GM12878 (cell line): ENCODE measurements around the gene PPM1K. TPM values are rescaled to one million over a fixed set of nuclear protein-coding genes. Genes with fewer than 3 reads are reported as not detected.
A peak's percentile ranks its signal among the peaks of the same experiment; 100 is the strongest.

ENCODE experiments used
- ATAC-seq: fragments of 200-7000 bp; cut with Tn5 transposase; 3 replicates; pipeline ENCODE4 v1.9.1; 2020; ENCODE audit warnings: mild to moderate bottlenecking, moderate library complexity
- BruUV-seq: library from RNA; stranded (reverse); fragments of 400-500 nt; replicated peaks from 2 replicates; lab custom pipeline; 2021; lab: Mats Ljungman, UMichigan
- CTCF ChIA-PET: fragments of 300-600 bp; sonication (Branson Sonifier 250); formaldehyde crosslinking; extraction: SDS; loops from one replicate; lab custom pipeline; 2021; ENCODE audit warnings: inconsistent platforms; lab: Yijun Ruan, JAX
- POLR2A ChIA-PET: fragments of 350-600 bp; formaldehyde crosslinking; extraction: SDS; loops from one replicate; lab custom pipeline; 2021; ENCODE audit warnings: inconsistent platforms; lab: Charles Lee
- RAD21 ChIA-PET: fragments of 300-600 bp; sonication (Branson Sonifier 250); formaldehyde crosslinking; loops from one replicate; lab custom pipeline; 2023; ENCODE audit warnings: antibody characterized with exemption; ENCODE audit not compliant: unreplicated experiment; lab: Charles Lee
- SMC1A ChIA-PET: fragments of 300-600 bp; sonication (Branson Sonifier 250); formaldehyde crosslinking; loops from one replicate; lab custom pipeline; 2023; ENCODE audit not compliant: unreplicated experiment, uncharacterized antibody; lab: Charles Lee
- DNase-seq: peaks from one replicate; pipeline ENCODE4 v3.0.0-alpha.2; 2011; ENCODE audit warnings: low read depth, low spot score
- FAIRE-seq: peaks from 3 replicates; lab custom pipeline; 2011; peaks lifted over from hg19 to GRCh38; lab: Jason Lieb, UNC
- H2AFZ ChIP-seq: 2 replicates; pipeline ENCODE4 v1.6.0; 2011; ENCODE audit warnings: low read depth, low read length, control low read depth; ENCODE audit not compliant: control insufficient read depth
- H3K27ac ChIP-seq: 2 replicates; pipeline ENCODE4 v1.5.1; 2011; ENCODE audit warnings: control low read depth; ENCODE audit not compliant: control insufficient read depth, insufficient read depth
- H3K27me3 ChIP-seq, 2 experiments: replicated peaks in 1 of 2; 2 replicates each; pipeline versions ENCODE4 v1.6.0 to v1.6.1; 2011; ENCODE audit warnings: low read length in 1 of 2; ENCODE audit not compliant: control insufficient read depth in 2 of 2, insufficient read depth in 2 of 2
- H3K36me3 ChIP-seq, 2 experiments: 2 replicates each; pipeline ENCODE4 v1.5.1; 2011; ENCODE audit warnings: low read length in 1 of 2; ENCODE audit not compliant: control insufficient read depth in 2 of 2, insufficient read depth in 2 of 2
- H3K4me1 ChIP-seq: 2 replicates; pipeline ENCODE4 v1.6.1; 2011; ENCODE audit warnings: mild to moderate bottlenecking, low read length, moderate library complexity, mixed read lengths; ENCODE audit not compliant: control insufficient read depth, insufficient read depth
- H3K4me2 ChIP-seq: 2 replicates; pipeline ENCODE4 v1.6.0; 2011; ENCODE audit warnings: control low read depth; ENCODE audit not compliant: control insufficient read depth, insufficient read depth
- H3K4me3 ChIP-seq: fragments of 200-600 bp; sonication (generic); 2 replicates; pipeline ENCODE4 v1.5.1; 2016
- H3K79me2 ChIP-seq: 2 replicates; pipeline ENCODE4 v1.6.0; 2011; ENCODE audit warnings: low read length; ENCODE audit not compliant: control insufficient read depth, insufficient read depth
- H3K9ac ChIP-seq: 2 replicates; pipeline ENCODE4 v1.8.0; 2011; ENCODE audit warnings: low read length, control low read depth, mixed read lengths; ENCODE audit not compliant: control insufficient read depth, insufficient read depth
- H3K9me3 ChIP-seq: replicated peaks from 3 replicates; pipeline ENCODE4 v1.5.1; 2011; ENCODE audit warnings: mild to moderate bottlenecking, low read length; ENCODE audit not compliant: control insufficient read depth, insufficient read depth
- H4K20me1 ChIP-seq: 2 replicates; pipeline ENCODE4 v1.6.0; 2011; ENCODE audit not compliant: control insufficient read depth, insufficient read depth
- IKZF2 ChIP-seq, 2 experiments: fragments of 450-650 bp; IDR thresholded peaks; 2 replicates each; pipeline ENCODE4 v1.6.1; 2017; ENCODE audit warnings: mild to moderate bottlenecking in 2 of 2, moderate library complexity in 2 of 2
- MTA2 ChIP-seq: fragments of 450-650 bp; IDR thresholded peaks from 2 replicates; pipeline ENCODE4 v1.6.1; 2016; ENCODE audit warnings: low read depth, mild to moderate bottlenecking, moderate library complexity
- POU2F2 ChIP-seq: IDR thresholded peaks from 3 replicates; pipeline ENCODE4 v1.6.1; 2011; ENCODE audit warnings: low read depth, mild to moderate bottlenecking, low read length, borderline replicate concordance
- WGBS: methylation state at CpG from one replicate; pipeline ENCODE4 v1.1.6; 2016; ENCODE audit warnings: low lambda C conversion rate; ENCODE audit not compliant: insufficient replicate concordance, insufficient coverage; ENCODE audit errors: missing lambda C conversion rate; 5-methylcytosine and 5-hydroxymethylcytosine counted together
- in situ Hi-C: fragments of 300-500 bp; cut with MboI; formaldehyde crosslinking; loops from 9 replicates; pipeline ENCODE4 v1.14.3; 2018; ENCODE audit warnings: mixed read lengths
- intact Hi-C: fragments of 100-400 bp; cut with micrococcal nuclease; formaldehyde crosslinking; loops from one replicate; pipeline ENCODE4 v1.14.2; 2022; ENCODE audit not compliant: unreplicated experiment
- polyA plus RNA-seq, 11 experiments: library from polyadenylated mRNA; depleted of rRNA in 4 of 11; unstranded in 6 of 11; stranded (reverse) in 5 of 11; fragments of >200 nt; fragmentation: Nextera tagmentation in 4 of 11; fragmentation: Illumina TruSeq in 1 of 11; extraction: Ambion mirVana in 4 of 11; extraction: Trizol in 1 of 11; gene quantifications; 1 replicate in 1 of 11; 2 replicates in 10 of 11; pipeline versions ENCODE4 v1.2.1 to v1.2.3, GENCODE V29; 2011 to 2016; ENCODE audit warnings: inconsistent platforms in 2 of 11, missing spikeins in 2 of 11, low read depth in 1 of 11
- total RNA-seq, 4 experiments: library from RNA; depleted of rRNA in 3 of 4; stranded (reverse); fragments of >200 nt in 3 of 4; fragmentation: Illumina TruSeq in 1 of 4; extraction: Trizol in 1 of 4; gene quantifications; 2 replicates each; pipeline versions ENCODE4 v1.2.1 to v1.2.3, GENCODE V29; 2013 to 2021
- TF ChIP-seq, protein P1 (sequence below): IDR thresholded peaks from 2 replicates; pipeline ENCODE4 v1.6.1; 2012; ENCODE audit warnings: low read depth, low read length, improper control_type of control experiment

PPM1K gene
- total and polyA plus RNA-seq, 10 of the 15 experiments (the other 5 are each of a cell fraction or from before 2014, with no cell fraction given) = 25.0 to 79.1 (median 36.9) TPM

DNA sequence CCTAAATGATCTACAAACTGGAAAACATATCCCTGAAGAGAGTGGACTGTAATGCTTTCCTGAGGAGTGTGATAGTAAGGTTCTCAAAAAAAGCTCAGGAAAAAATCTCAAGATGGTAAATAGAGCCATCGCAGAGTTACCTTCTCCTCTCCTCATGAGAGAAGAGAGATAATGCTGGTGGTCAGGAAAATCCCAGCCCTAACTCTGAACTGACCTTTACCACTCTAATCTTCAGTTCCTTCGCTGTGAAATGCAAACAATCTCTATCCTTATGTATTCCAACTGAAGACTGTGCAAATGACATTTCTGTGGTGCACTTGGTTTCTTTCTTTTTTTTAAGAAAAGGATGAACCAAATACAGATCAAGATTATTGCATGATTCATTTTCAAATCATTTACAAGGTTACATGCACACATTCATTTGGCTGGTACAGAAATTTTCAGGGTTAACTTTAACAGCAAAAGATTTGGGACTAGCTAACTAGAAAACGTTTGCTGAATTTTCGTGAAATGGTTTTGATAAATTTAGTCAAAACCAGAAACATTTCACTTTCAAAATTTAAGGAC lies 8.3 kb downstream of the PPM1K start:
- 18% methylated on average over 4 of the region's 4 CpGs for WGBS
- no peaks in the 10 kb centered on the region for H3K27me3 ChIP-seq
- no peaks in the 10 kb centered on the region; the same call in 2 of the 3 replicates for H3K9me3 ChIP-seq
- POLR2A ChIA-PET = interaction anchor here (0.8 to 1.8 kb wide), 8 partner anchors 8 to 181 kb away, joined by 3 to 11 read pairs (median 4); partner anchors contain the start of genes HERC5 and PPM1K
- DNase-seq (no peak), ATAC-seq (peak; percentile 13; the same call in 2 of the 3 replicates), FAIRE-seq (no peak)
- RAD21 ChIA-PET = interaction anchor here (0.7 to 2.0 kb wide), 9 partner anchors 9 to 239 kb away, joined by 3 to 12 read pairs (median 3); partner anchors contain the start of genes HERC5 and PPM1K
- peaks cover 0 to 24% of the 10 kb centered on the region in 2 experiments; a peak in 2 of 4 replicates for H3K36me3 ChIP-seq
- H3K79me2 ChIP-seq = peaks cover 51% of the 10 kb centered on the region
- H3K9ac ChIP-seq = no peak overlapping the region
- peak overlapping the region; percentile 67 for H3K4me2 ChIP-seq
- H3K4me3 ChIP-seq = peak overlapping the region; percentile 30; the same call in 1 of the 2 replicates
- BruUV-seq = no TSS peak
- H2AFZ ChIP-seq = no peak overlapping the region
- intact Hi-C loops = no loop called here
- peaks cover 39% of the 10 kb centered on the region for H3K4me1 ChIP-seq
- SMC1A ChIA-PET = interaction anchor here (0.5 to 13.5 kb wide), 10 partner anchors 10 to 496 kb away, joined by 3 to 112 read pairs (median 4); partner anchors contain the start of gene PPM1K
- TF ChIP-seq IKZF2 (IDR thresholded peaks at IDR 0.05) = 0 out of 4 replicates have a peak, but pooled peaks of 1 of the 2 experiments have one; percentile 7
- TF ChIP-seq, protein P1, sequence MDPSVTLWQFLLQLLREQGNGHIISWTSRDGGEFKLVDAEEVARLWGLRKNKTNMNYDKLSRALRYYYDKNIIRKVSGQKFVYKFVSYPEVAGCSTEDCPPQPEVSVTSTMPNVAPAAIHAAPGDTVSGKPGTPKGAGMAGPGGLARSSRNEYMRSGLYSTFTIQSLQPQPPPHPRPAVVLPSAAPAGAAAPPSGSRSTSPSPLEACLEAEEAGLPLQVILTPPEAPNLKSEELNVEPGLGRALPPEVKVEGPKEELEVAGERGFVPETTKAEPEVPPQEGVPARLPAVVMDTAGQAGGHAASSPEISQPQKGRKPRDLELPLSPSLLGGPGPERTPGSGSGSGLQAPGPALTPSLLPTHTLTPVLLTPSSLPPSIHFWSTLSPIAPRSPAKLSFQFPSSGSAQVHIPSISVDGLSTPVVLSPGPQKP = no peak
- TF ChIP-seq MTA2 = 0 out of 2 replicates have a peak, but pooled peaks have one; percentile 2
- TF ChIP-seq POU2F2 = no peak
- peak overlapping the region; percentile 1; the same call in 1 of the 2 replicates for H3K27ac ChIP-seq
- CTCF ChIA-PET = interaction anchor here (0.6 to 1.2 kb wide), 7 partner anchors 9 to 93 kb away, joined by 3 to 5 read pairs (median 3); partner anchors contain the start of gene PPM1K
- in situ Hi-C loops = loop anchor here (5.0 kb wide), 1 partner anchor 186 kb away; no protein-coding TSS in a partner anchor
- H4K20me1 ChIP-seq = no peaks in the 10 kb centered on the region
